Measurements from ENCODE around the gene CCHCR1. TPM values are rescaled to one million over a fixed set of nuclear protein-coding genes. Genes with fewer than 3 reads are reported as not detected.

Gene CCHCR1
- total RNA-seq, 2 donors from 2014 or later = 20.3 to 37.4 TPM

- 76% methylated on average over 6 of the region's 6 CpGs for WGBS
- Histone ChIP-seq H3K27ac (no peak overlapping the region), H3K4me1 (replicated peaks) (no peaks in the 10 kb centered on the region), H3K27me3 (replicated peaks; ENCODE audit: insufficient read depth) (no peaks in the 10 kb centered on the region), H3K36me3 (no peaks in the 10 kb centered on the region), H3K4me3 (no peak overlapping the region), H3K9me3 (no peaks in the 10 kb centered on the region)
- DNase-seq (ENCODE audit: low spot score) = no peak
- intact Hi-C loops (cut with DNase I) = no loop called here
- TF ChIP-seq POLR2A (IDR thresholded peaks at IDR 0.05) = no peak
- no peak for TF ChIP-seq CTCF (IDR thresholded peaks at IDR 0.05)
- TF ChIP-seq POLR2AphosphoS5 (IDR thresholded peaks at IDR 0.05) = no peak
Measured at GRCh38 chr6:31132806-31133205, 24.8 kb downstream of the CCHCR1 start.

- Histone ChIP-seq H3K9me3 (no peaks in the 10 kb centered on the region), H3K4me3 (no peak overlapping the region), H3K27me3 (replicated peaks; ENCODE audit: insufficient read depth) (no peaks in the 10 kb centered on the region), H3K36me3 (no peaks in the 10 kb centered on the region), H3K4me1 (replicated peaks) (no peaks in the 10 kb centered on the region), H3K27ac (no peak overlapping the region)
- DNase-seq (ENCODE audit: low spot score) = no peak
- TF ChIP-seq POLR2A (IDR thresholded peaks at IDR 0.05) (no peak), CTCF (IDR thresholded peaks at IDR 0.05) (no peak), POLR2AphosphoS5 (IDR thresholded peaks at IDR 0.05) (no peak)
- intact Hi-C loops (cut with DNase I) = no loop called here
- WGBS = 96% methylated on average over 3 of the region's 3 CpGs
Measured at GRCh38 chr6:31131595-31131994, 26.0 kb downstream of the CCHCR1 start.

GRCh38 chr6:31130751-31131150, 26.9 kb downstream of the CCHCR1 start:
- no peak overlapping the region for H3K4me3 ChIP-seq
- TF ChIP-seq POLR2A (IDR thresholded peaks at IDR 0.05) (no peak), POLR2AphosphoS5 (IDR thresholded peaks at IDR 0.05) (no peak), CTCF (IDR thresholded peaks at IDR 0.05) (no peak)
- no peaks in the 10 kb centered on the region for H3K9me3 ChIP-seq
- no peaks in the 10 kb centered on the region for H3K4me1 ChIP-seq (replicated peaks)
- no peak for DNase-seq (ENCODE audit: low spot score)
- no peaks in the 10 kb centered on the region for H3K27me3 ChIP-seq (replicated peaks; ENCODE audit: insufficient read depth)
- intact Hi-C loops (cut with DNase I) = no loop called here
- WGBS = 96% methylated on average over 3 of the region's 3 CpGs
- H3K36me3 ChIP-seq = no peaks in the 10 kb centered on the region
- no peak overlapping the region for H3K27ac ChIP-seq

GRCh38 chr6:31129130-31129529, 28.5 kb downstream of the CCHCR1 start:
- peak overlapping the region in 1 of 2 donors; percentile 63 for H3K27ac ChIP-seq

More at GRCh38 chr6:31129130-31129529, 28.5 kb downstream of the CCHCR1 start:
- intact Hi-C loops (cut with DNase I) = no loop called here
- TF ChIP-seq CTCF (IDR thresholded peaks at IDR 0.05) (no peak), POLR2AphosphoS5 (IDR thresholded peaks at IDR 0.05) (peak; percentile 65)
- Histone ChIP-seq H3K4me1 (replicated peaks) (no peaks in the 10 kb centered on the region), H3K36me3 (no peaks in the 10 kb centered on the region), H3K9me3 (no peaks in the 10 kb centered on the region), H3K4me3 (no peak overlapping the region), H3K27me3 (replicated peaks; ENCODE audit: insufficient read depth) (no peaks in the 10 kb centered on the region)
- DNase-seq (ENCODE audit: low spot score) = peak; percentile 51
- WGBS = 31% methylated on average over 4 of the region's 4 CpGs

Measured in prostate gland (tissue), 2 donors.